Activated T-helper 1 cell treated with anti-CD3 and anti-CD28 coated beads, Interleukin-2, amount 50 U/mL, for 16 hours (primary cell): ENCODE data around the gene NDUFS8.

Source experiments
- DNase-seq, 2 donors: peaks; one replicate each; pipeline ENCODE4 v3.0.0-alpha.2; 2020; ENCODE audit warnings: low read depth in 1 of 2, low spot score in 1 of 2

The NDUFS8 gene

GRCh38 chr11:68048681-68049508 is 18.4 kb downstream of the NDUFS8 start:
- no peak for DNase-seq

- no peak for DNase-seq
These were observed 19.3 kb downstream of the NDUFS8 start for GRCh38 chr11:68049509-68050370.

DNA sequence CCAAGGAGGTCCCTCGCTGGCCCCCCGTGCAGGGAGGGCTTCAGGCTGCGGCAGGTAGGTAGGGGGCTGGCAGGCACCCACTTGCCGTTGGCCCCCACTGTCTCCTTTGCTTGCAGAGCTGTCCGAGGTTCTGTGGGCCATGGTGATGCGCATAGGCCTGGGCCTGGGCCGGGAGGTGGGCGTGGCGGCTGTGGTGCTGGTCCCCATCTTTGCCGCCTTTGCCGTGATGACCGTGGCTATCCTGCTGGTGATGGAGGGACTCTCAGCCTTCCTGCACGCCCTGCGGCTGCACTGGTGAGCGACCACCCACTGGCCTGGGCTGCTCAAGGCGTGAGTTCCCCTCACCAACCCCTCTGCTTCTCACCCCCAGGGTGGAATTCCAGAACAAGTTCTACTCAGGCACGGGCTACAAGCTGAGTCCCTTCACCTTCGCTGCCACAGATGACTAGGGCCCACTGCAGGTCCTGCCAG is 19.9 kb downstream of the NDUFS8 start:
- DNase-seq, result no peak

DNA sequence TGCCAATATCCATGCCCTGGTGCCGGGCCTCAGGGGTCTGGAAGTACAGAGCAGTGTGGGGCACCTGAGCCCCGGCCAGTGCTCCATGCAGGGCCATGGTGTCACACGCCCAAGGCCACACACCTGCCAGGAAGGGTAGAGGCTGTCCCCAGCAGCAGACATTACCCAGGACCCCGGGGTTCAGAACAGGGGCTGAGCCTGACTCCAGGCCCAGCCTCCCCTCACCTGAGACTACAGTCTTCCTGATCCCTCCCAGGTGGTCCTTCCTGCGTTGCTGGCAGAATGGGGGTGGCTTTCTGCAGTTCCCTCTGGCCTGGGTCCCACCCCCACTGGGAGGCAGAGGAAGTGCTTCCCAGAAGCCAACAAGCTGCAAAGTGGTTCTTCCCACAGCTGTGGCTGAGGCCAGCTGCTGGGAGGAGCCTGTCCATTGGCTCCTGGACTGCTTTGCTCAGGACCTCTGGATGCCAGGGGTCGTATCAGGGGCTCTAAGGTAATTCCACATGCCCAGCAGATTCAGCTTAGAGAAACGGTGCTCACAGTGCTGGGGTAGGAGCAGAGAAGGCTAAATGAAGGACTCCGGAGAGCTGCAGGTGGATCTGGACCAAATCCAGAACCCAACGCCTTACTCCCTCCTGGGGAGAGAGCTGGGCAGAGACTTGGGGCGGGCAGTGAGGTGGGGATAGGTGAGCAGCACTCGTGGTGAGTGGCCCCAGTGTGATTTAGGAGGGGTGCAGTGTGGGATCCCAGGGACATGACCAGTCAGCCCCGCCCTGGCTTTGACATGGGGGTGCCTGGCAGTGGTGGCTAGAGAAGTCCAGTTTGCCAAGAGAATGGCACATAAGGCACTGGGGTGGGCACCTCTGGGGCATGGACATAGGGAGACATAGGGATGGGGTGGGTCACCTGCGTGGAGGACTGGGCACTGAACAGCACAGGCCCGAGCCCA is 21.0 kb downstream of the NDUFS8 start:
- no peak for DNase-seq

- no peak for DNase-seq
These were observed 21.8 kb downstream of the NDUFS8 start for GRCh38 chr11:68052137-68052873.

GRCh38 chr11:68053117-68053516 is 22.6 kb downstream of the NDUFS8 start:
- no peak for DNase-seq

DNA sequence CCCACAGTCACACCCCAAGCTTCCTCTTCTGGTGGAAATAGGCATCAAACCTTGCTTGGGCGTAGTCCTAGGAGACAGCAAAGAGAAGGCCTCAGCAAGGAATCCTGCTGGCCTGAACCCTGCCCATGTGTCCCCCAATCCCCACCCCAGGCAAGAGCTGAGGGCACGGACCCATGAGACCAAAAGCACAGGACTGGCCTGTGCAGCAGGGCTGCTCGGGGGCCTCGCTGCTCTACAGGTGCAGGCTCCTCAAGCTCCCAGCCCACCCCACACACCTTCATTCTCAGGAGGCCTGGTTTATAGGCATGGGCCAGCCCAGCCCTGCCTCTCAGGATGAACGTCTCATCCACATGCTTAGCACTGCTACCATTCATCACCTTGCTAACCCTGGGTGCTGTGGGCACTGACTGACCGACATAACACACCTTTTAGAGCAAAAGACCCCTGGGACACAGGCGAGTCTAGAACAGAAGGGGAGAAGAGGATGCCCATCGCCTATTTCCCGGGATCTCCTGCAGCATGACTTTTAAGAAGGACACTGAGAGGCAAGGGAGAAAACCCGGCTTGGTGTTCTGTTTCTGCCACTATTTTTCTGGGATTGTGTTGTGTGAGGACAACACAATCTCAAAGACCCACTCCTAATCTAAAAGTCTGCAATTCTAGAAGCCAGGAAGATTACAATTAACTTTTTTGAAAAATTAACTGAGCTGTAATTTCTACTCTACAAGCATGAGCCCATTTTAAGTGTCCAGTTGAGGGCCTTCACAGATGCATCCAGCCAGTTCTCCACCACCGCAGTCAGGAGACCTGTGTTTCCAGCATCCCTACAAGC is 23.7 kb downstream of the NDUFS8 start:
- no peak for DNase-seq

DNA sequence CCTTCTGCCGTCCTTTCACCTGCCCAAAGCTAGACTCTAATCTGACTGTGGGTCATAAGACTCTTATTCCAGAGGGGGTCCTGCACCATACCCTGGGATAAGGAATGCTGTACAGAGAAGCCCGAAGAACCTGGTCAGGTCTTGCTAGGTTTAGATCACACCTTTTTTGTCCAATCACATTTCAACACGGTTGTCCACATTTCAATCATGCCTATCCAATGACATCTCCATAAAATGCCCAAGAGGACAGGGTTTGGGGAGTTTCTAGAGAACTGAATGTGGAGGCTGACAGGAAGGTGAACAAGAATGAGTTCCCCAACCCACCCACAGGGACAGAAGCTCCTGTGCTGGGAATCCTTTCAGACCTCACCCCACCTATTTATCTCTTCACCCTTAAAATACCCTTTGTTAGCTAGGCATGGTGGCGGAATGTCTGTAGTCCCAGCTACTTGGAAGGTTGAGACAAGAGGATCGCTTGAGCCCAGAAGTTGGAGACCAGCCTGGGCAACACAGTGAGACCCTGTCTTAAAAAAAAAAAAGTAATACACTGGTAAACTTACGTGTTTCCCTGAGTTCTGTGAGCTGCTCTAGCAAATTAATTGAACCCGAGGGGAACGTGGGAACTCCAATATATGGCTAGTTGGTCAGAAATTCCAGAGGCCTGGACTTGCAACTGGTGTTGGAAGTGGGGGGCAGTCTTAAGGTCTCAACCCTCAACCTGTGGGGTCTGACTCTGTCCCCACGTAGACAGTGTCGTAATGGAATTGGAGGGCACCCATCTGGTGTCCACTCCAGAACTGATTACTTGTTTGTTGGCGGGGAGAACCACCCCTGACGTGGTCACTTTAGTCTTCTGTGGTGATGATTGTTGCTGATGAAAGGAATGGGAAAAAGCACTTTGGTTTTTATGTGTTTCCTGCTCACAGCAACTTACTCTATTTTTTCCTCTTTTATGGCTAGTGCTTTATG is 26.1 kb downstream of the NDUFS8 start:
- DNase-seq, result no peak

DNA sequence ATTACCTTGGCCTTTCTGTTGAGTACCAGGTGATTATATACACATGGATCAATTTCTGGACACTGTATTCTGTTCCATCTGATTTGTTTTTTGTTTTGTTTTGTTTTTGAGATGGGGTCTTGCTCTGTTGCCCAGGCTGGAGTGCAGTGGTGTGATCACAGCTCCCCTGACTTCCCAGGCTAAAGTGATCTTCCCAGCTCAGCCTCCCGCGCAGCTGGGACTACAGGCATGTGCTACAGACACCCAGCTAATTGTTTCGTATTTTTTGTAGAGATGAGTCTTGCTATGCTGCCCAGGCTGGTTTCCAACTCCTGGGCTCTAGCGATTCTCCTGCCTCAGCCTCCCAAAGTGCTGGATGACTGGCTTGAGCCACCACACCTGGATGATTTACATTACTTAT is 27.3 kb downstream of the NDUFS8 start:
- DNase-seq, result no peak

GRCh38 chr11:68061508-68061907 is 31.0 kb downstream of the NDUFS8 start:
- no peak for DNase-seq

- no peak for DNase-seq
These were observed 34.4 kb downstream of the NDUFS8 start for GRCh38 chr11:68064926-68065325.

DNA sequence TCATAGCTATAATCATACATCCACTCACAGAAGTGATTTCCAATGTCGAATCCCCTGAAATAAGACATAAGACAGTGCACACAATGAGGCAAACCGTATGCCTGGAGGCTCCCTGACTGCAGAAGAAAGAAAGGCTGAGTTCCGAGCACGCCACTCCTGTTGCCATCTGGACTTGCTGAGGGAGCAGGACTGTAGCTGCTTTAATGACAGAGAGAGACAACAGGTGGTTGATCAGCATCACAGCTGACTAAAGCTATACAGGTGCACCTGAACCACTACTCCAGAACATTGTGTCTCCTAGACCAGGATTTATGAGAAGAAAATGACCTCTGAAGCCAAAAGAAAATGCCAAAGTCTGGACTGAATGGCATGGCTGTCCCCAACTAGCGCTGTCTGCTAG is 35.4 kb downstream of the NDUFS8 start:
- no peak for DNase-seq

- DNase-seq, result no peak
These were observed 36.3 kb downstream of the NDUFS8 start for GRCh38 chr11:68066742-68067141.

DNA sequence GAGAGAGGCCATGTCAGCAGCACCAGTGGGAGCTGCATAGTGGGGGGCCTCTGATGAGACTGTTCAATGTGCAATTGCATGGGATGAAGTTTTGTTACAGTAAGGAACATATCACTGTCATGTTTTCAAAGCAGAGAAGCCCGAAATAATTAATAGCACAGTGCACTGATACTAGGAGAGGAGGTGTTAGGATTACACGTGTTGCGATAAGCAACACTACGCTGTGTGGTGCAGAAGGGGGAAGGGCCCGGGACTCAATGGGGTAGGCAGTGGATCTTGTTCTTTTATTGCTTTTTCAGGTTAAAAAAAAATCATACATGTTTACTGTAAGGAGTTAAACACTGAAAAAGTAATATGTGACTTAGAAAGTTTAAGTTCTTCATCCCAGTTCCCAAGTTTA is 37.5 kb downstream of the NDUFS8 start:
- no peak for DNase-seq

- no peak for DNase-seq
These were observed 41.0 kb downstream of the NDUFS8 start for GRCh38 chr11:68071281-68072048.

DNA sequence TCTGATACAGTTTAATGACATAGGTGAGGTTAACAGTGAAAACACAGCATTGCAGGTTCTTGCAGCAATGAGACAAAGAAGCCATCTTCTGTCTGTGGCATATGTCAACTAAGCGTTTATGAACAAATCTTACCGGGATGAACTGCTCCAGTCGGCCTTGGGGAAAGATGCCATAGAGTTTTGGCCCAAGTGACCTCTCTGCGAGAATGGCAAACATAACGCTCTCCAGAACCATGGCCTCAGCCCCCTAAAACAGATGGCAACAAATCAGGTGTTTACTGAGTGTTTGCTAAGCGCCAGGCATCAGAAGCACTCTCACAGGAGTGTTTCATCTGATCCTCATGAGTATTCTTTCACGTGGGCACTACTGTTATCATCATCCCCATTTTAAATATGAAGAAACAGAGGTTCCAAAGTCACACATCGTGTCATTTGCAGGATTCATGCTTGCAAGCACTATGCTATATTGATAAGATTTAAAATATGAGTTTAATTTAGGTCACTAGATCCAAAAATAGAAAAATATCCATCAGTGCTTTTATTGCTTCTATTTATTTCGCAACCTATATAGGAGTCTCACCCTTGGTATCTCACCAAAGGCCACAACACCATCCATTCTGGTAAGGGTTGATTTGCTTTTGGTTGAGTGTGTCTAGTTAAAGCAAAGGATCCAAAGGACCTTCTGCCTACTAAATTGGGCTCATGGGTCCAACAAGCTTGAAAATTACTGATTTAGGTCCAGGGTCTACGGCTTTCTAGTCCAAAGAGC is 44.3 kb downstream of the NDUFS8 start:
- no peak for DNase-seq
